ENCODE measurements around the gene CNTNAP2. TPM values are rescaled to one million over a fixed set of nuclear protein-coding genes. Genes with fewer than 3 reads are reported as not detected.

Gene CNTNAP2
- total RNA-seq, 1 experiment from 2014 or later = 0.03 TPM

DNA sequence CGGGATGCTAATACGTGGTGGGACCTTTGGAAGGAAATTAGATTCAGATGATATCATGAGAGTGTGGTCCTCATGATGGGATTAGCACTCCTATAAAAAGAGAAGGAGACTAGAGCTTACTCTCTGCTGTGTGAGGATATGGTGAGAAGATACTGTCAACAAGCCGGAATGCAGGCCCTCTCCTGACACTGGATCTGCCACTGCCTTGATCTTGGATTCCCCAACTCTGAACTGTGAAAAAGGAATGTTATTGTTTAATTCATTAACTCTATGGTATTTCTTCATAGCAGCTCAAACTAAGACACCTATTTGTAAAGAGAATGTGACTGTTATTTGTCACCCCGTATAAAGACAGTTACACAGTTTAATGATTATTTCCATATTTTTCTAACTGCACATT, 1246.5 kb downstream of the CNTNAP2 start:
- no peaks in the 10 kb centered on the region for H3K36me3 ChIP-seq (ENCODE audit: control insufficient read depth, insufficient read depth, low read length)
- no peak overlapping the region for H3K4me3 ChIP-seq (ENCODE audit: low read depth in 2 of 2, low read length in 2 of 2)
- ATAC-seq = no peak
- TF ChIP-seq, protein P1, sequence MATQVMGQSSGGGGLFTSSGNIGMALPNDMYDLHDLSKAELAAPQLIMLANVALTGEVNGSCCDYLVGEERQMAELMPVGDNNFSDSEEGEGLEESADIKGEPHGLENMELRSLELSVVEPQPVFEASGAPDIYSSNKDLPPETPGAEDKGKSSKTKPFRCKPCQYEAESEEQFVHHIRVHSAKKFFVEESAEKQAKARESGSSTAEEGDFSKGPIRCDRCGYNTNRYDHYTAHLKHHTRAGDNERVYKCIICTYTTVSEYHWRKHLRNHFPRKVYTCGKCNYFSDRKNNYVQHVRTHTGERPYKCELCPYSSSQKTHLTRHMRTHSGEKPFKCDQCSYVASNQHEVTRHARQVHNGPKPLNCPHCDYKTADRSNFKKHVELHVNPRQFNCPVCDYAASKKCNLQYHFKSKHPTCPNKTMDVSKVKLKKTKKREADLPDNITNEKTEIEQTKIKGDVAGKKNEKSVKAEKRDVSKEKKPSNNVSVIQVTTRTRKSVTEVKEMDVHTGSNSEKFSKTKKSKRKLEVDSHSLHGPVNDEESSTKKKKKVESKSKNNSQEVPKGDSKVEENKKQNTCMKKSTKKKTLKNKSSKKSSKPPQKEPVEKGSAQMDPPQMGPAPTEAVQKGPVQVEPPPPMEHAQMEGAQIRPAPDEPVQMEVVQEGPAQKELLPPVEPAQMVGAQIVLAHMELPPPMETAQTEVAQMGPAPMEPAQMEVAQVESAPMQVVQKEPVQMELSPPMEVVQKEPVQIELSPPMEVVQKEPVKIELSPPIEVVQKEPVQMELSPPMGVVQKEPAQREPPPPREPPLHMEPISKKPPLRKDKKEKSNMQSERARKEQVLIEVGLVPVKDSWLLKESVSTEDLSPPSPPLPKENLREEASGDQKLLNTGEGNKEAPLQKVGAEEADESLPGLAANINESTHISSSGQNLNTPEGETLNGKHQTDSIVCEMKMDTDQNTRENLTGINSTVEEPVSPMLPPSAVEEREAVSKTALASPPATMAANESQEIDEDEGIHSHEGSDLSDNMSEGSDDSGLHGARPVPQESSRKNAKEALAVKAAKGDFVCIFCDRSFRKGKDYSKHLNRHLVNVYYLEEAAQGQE (IDR thresholded peaks at IDR 0.05; ENCODE audit: insufficient read depth in 1 of 2, low read depth in 2 of 2, low read length in 1 of 2) = no peak
- TF ChIP-seq POLR2AphosphoS5 (IDR thresholded peaks at IDR 0.05; ENCODE audit: low read depth, low read length) (no peak), TCF7L2 (IDR thresholded peaks at IDR 0.05; ENCODE audit: low read depth, low read length) (no peak), SIN3A (IDR thresholded peaks at IDR 0.05; ENCODE audit: borderline replicate concordance, insufficient read depth, low read depth, low read length) (no peak)
- TF ChIP-seq, protein P2, sequence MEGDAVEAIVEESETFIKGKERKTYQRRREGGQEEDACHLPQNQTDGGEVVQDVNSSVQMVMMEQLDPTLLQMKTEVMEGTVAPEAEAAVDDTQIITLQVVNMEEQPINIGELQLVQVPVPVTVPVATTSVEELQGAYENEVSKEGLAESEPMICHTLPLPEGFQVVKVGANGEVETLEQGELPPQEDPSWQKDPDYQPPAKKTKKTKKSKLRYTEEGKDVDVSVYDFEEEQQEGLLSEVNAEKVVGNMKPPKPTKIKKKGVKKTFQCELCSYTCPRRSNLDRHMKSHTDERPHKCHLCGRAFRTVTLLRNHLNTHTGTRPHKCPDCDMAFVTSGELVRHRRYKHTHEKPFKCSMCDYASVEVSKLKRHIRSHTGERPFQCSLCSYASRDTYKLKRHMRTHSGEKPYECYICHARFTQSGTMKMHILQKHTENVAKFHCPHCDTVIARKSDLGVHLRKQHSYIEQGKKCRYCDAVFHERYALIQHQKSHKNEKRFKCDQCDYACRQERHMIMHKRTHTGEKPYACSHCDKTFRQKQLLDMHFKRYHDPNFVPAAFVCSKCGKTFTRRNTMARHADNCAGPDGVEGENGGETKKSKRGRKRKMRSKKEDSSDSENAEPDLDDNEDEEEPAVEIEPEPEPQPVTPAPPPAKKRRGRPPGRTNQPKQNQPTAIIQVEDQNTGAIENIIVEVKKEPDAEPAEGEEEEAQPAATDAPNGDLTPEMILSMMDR (IDR thresholded peaks at IDR 0.05) = no peak
- intact Hi-C loops (cut with micrococcal nuclease; ENCODE audit: unreplicated experiment) = no loop called here
- H3K4me1 ChIP-seq (ENCODE audit: control insufficient read depth, insufficient read depth, low read length) = no peaks in the 10 kb centered on the region
- DNase-seq (ENCODE audit: low read depth, low spot score) = no peak
- CTCF ChIA-PET = no interaction called here
- POLR2A ChIA-PET = no interaction called here
- no TSS peak for BruUV-seq (replicated peaks)
- no peaks in the 10 kb centered on the region for H3K27me3 ChIP-seq (ENCODE audit: control insufficient read depth, insufficient read depth, low read length)
- H3K27ac ChIP-seq (ENCODE audit: low read length) = no peak overlapping the region
- no peaks in the 10 kb centered on the region for H3K9me3 ChIP-seq (ENCODE audit: control insufficient read depth, insufficient read depth, low read depth, low read length)
- in situ Hi-C loops (cut with HindIII; ENCODE audit: low pct_unique_long_range_greater_than_20kb, low sequenced_read_pairs) = no loop called here

DNA sequence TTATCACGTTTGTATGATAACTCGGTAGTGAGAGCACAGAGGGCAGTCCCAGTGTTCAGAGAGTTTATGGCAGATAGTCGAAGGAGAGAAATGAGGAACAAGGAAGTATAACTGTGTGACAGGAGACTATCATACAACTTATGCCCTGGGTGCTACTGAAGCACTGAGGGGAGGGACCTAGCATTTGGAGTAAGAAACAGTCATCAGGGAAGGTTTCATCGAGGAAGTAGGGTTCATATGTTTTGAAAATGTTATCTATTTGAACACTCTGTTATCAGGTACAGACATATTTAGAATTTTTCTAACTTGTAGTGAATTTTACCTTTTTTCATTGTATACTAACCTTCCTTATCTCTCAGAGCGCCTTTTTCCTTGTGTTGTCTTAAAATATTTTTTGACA, 1259.6 kb downstream of the CNTNAP2 start:
- Histone ChIP-seq H3K9me3 (ENCODE audit: control insufficient read depth, insufficient read depth, low read depth, low read length) (no peaks in the 10 kb centered on the region), H3K36me3 (ENCODE audit: control insufficient read depth, insufficient read depth, low read length) (no peaks in the 10 kb centered on the region), H3K27me3 (ENCODE audit: control insufficient read depth, insufficient read depth, low read length) (no peaks in the 10 kb centered on the region), H3K4me1 (ENCODE audit: control insufficient read depth, insufficient read depth, low read length) (no peaks in the 10 kb centered on the region), H3K4me3 (ENCODE audit: low read depth in 2 of 2, low read length in 2 of 2) (no peak overlapping the region), H3K27ac (ENCODE audit: low read length) (no peak overlapping the region)
- intact Hi-C loops (cut with micrococcal nuclease; ENCODE audit: unreplicated experiment) = no loop called here
- ChIA-PET POLR2A (no interaction called here), CTCF (no interaction called here)
- no peak for DNase-seq (ENCODE audit: low read depth, low spot score)
- in situ Hi-C loops (cut with HindIII; ENCODE audit: low pct_unique_long_range_greater_than_20kb, low sequenced_read_pairs) = no loop called here
- TF ChIP-seq SIN3A (IDR thresholded peaks at IDR 0.05; ENCODE audit: borderline replicate concordance, insufficient read depth, low read depth, low read length) (no peak), TCF7L2 (IDR thresholded peaks at IDR 0.05; ENCODE audit: low read depth, low read length) (no peak), POLR2AphosphoS5 (IDR thresholded peaks at IDR 0.05; ENCODE audit: low read depth, low read length) (no peak)
- TF ChIP-seq, protein P1 (IDR thresholded peaks at IDR 0.05; ENCODE audit: insufficient read depth in 1 of 2, low read depth in 2 of 2, low read length in 1 of 2) = no peak
- TF ChIP-seq, protein P2 (IDR thresholded peaks at IDR 0.05) = no peak
- no peak for ATAC-seq
- no TSS peak for BruUV-seq (replicated peaks)
